Gastrocnemius medialis (tissue), 4 donors: Measurements from ENCODE around the gene LURAP1L.

Experiments
- POLR2A ChIP-seq, 2 donors: fragments of 450-650 bp; IDR thresholded peaks; one replicate each; pipeline ENCODE4 v1.6.1; 2017; ENCODE audit warnings: antibody characterized with exemption in 2 of 2, mild to moderate bottlenecking in 2 of 2, moderate library complexity in 2 of 2
- TF ChIP-seq, protein P1 (sequence below), 5 experiments: fragments of 450-650 bp in 3 of 5; fragments of 200-600 bp in 2 of 5; sonication (generic) in 2 of 5; IDR thresholded peaks in 4 of 5; conservative IDR thresholded peaks in 1 of 5; 1 replicate in 4 of 5; 2 replicates in 1 of 5; pipeline ENCODE4 v1.5.1; 2016 to 2019; ENCODE audit warnings: antibody characterized with exemption in 5 of 5, mild to moderate bottlenecking in 3 of 5, moderate library complexity in 3 of 5

DNA sequence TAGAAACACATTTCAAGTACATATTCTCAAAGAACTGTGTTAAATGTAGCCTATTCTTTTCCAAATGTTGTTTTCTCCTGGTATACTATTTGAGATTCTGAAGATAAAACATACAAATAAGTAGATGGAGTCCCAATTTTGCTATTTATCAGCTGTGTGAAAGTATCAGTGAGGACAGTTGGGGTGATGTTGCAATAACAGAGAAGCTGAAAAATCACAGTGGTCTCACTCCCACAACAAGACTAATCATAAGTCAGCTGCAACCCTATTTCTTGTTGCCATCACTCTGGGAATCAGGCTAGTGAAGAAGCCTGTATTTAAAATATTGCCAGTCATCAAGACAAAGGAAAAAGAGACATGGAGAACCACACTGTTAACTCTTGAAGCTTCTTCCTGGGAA is 25.9 kb upstream of the LURAP1L start:
- TF ChIP-seq, protein P1, sequence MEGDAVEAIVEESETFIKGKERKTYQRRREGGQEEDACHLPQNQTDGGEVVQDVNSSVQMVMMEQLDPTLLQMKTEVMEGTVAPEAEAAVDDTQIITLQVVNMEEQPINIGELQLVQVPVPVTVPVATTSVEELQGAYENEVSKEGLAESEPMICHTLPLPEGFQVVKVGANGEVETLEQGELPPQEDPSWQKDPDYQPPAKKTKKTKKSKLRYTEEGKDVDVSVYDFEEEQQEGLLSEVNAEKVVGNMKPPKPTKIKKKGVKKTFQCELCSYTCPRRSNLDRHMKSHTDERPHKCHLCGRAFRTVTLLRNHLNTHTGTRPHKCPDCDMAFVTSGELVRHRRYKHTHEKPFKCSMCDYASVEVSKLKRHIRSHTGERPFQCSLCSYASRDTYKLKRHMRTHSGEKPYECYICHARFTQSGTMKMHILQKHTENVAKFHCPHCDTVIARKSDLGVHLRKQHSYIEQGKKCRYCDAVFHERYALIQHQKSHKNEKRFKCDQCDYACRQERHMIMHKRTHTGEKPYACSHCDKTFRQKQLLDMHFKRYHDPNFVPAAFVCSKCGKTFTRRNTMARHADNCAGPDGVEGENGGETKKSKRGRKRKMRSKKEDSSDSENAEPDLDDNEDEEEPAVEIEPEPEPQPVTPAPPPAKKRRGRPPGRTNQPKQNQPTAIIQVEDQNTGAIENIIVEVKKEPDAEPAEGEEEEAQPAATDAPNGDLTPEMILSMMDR (IDR thresholded peaks at IDR 0.05 in 4 of 5, conservative IDR thresholded peaks at IDR 0.05 in 1 of 5) = no peak
- no peak for TF ChIP-seq POLR2A (IDR thresholded peaks at IDR 0.05)
